GM21737 (cell line): ENCODE measurements around the gene CTXN3.
"Not testable (repeated sequence)": the region's sequence is repeated elsewhere in the genome, so short reads cannot be mapped to it uniquely, and the experiment has no call there.

Experiments used
- ATAC-seq: cut with Tn5 transposase; IDR thresholded peaks from one replicate; pipeline ENCODE4 v1.9.1; 2021; ENCODE audit warnings: mild to moderate bottlenecking, moderate library complexity; ENCODE audit not compliant: unreplicated experiment

Gene CTXN3

DNA sequence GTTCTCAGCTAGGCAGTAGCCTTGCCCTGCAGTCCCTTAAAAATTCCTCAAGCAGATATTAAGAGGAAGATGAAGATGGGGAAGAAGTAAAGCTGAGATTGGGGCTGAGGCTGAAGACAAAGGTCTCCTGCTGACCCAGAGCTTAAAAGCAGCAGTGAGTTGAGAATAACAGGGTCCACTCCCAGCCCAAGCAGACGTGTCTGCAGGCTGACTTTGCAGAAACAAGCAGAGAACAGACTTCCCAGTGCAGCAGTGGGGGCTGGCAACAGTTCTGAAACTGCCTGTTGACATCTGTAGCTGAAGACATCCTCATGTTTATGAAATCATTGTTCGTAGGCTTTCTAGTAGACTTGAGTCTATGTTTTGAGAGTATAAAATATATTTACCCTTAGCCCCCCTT is 1.1 kb downstream of the CTXN3 start:
- ATAC-seq = no peak

DNA sequence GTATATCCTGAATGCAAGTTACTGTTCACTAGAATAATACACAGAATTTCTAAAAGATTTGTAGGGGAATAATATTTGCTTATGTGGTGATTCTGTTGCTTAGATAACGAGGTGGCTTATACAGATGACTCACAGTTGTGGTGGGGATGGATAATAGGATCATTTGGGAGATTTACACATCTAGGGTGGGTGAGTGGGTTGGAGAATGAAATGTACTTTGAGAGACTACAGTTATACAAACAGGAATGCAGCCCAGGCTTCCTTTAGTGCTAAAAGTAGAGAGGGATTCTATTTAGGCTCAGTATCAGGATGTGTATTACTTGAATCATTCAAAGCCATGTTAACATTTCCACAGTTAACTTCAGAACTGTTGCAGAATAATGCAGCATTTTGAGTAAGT is 1.8 kb downstream of the CTXN3 start:
- no peak for ATAC-seq

DNA sequence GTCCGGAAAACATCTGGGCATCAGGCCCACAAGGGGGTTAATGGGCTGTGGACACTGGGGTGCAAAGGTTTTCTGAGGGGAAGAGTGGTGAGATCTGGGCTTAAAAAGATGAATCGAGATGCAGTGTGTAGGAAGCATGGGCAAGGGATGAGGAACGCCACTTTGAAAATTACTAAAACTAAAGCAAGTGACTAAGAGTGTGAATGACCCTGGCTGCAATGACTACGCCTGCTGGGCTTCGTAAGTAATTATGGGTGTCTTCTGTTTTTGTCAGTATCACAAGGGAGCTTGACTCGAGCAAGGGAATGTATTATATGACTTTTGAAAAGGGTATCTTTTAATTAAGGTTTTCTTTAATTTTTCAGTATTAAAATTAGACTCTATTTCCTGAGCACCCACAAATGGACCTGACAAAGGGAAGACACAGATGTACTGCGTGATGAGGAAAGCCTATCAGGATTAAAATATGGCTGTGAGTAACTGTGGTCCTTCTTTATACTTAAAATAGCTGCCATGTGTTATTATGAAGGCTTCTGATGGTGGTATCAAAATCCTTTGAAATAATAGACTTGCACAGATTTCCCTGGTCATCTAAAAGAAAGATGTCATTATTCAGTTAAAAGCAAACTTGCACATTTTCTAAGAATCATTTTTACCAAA is 4.2 kb downstream of the CTXN3 start:
- no peak for ATAC-seq

DNA sequence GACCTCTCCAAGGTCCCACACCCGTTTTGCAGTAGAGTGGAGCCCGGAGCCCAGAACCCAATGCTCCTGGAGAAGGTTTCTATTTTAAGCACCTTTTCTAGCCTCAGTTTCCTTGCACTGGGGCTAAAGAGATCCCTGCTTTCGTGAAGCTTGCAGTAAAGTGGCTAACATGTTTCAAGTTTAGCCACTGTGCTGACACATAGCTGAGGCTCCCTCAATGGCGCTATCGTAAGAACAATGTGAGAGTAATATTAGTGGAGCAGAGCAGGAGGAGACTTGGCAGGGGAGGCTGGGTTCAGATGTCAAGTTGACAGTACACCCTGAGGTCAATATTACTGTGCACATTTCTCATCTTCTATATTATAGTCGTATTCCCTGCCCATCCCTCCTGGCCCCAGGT is 7.9 kb downstream of the CTXN3 start:
- ATAC-seq = no peak

DNA sequence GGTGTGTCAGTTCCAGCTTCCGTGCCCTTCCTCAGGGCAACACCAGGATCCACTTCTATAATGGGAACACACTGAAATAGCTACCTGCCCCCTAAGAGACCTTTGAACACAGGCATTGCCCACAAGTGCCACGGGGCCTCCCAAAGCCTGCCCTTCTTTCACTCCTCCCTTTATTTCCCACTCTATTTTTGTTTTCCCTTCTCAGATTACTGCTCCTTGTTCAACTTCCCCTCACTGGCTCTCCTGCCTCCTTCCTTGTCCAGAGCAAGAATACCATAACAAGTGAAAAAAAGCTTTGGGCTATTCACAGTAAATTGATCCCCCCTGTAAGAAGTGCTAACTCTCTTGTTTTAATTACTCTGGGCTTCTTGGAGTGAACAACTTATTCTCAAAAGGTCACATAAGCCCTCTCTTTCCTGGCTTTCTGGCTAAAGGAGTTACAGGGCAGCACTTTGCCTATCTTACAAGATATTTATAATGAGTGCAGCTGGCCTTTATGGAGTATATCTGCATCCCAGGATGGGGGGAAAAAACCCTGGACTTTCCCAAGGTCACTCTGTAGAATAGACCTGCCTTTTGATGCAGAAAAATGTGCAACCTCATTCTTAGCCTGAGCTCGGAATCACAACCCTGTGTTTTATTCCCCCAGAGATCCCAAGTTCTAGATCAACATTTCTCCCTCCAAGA is 11.3 kb downstream of the CTXN3 start:
- ATAC-seq = no peak

DNA sequence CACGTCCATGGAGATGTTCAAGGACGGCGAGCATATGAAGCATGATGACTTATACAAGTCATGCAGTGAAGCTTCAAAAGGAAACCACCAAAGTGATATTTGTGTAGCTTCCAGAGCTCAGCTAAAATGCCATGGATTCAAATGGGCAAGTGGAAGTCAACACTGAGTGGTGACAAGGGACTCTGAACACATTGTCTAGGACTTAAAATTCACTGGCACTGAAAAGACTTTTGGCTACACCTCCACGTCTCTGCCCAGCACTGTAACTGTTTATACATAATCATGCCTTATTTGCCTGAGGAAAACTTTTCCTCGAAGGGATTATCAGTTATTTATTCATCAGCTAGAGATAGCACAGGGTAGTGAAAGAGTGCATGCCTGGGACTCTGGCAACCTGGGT is 15.2 kb downstream of the CTXN3 start:
- ATAC-seq = no peak

DNA sequence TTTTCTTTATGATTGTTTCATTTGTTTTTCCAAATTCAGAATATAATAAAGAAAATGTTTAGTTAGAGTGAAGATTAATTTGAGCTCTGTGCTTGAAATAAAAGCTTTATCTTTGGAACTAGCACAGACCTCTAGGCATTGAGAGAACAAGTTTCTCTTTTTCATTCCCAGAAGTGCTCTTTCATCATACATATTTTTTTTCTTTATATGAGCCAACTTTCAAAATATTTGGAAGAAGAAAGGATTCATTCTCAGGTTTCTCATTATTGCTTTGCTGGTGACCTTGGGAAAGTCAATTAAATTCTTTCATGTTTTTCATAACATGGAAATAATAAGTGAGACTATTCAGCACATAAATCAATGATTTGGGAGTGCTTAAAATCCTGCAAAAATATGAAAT is 16.8 kb downstream of the CTXN3 start:
- no peak for ATAC-seq

DNA sequence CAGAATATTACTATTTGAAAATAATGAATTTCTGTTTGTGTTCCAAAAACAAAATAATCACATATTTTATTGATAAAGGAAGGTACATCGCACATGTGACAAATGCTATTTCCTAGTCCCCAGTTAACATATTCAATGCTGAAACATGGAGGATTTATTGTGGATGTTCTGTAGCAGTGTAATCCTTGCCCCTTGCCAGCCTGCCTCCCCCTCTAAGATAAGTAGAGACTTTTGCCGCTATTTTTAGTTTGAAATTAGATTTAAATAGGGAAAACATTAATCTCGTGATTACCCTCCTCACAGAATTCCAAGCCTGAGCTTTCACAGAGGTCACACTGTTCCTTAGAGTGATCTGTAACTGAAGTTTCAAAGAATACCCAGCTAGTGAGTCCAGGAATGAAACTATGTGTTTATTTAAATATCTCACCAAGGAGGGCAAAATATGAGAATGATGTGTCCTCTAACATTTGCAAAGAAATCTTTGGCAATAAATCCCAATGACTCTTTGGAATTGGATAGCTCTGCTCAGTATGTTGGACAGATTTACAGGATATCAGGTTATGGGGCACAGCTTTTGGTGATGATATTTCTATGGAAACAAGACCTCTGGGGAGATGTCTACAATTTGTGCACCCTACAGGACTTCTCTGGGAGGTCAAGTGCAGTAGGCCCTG is 17.3 kb downstream of the CTXN3 start:
- no peak for ATAC-seq

DNA sequence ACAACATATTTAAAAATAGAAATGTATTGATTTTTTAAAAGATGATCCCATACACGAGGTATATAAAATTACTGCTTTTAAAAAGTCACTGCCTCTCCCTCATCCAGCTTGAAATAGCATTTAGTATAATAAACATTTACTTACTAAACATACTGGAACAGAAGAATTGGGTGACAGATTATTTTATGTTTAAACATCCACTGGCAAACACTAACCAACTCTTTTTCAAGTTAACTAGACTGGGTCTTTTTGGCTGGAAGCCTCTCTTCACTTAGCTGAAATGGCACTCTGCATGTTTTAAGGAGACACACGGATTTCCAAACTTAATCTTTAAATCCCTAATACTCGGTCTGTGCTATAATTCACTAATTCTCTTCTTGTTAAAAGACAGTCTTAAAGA is 19.0 kb downstream of the CTXN3 start:
- no peak for ATAC-seq

DNA sequence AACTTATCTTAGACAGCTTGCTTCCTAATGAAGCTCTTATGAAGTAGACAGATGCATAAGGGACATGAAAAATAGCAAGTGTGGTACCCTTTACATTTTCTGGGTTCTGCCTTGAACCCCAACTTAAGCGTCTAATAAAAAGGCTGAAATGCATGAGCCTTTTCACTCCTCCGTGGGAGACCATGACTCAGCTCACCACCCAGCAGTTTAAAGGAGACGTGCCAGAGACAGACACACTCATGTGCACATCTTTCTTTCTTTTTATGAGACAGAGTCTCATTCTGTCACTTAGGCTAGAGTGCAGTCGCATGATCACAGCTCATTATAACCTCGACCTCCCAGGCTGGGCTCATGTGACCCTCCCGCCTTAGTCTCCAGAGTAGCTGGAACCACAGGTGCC is 22.3 kb downstream of the CTXN3 start:
- no peak for ATAC-seq

DNA sequence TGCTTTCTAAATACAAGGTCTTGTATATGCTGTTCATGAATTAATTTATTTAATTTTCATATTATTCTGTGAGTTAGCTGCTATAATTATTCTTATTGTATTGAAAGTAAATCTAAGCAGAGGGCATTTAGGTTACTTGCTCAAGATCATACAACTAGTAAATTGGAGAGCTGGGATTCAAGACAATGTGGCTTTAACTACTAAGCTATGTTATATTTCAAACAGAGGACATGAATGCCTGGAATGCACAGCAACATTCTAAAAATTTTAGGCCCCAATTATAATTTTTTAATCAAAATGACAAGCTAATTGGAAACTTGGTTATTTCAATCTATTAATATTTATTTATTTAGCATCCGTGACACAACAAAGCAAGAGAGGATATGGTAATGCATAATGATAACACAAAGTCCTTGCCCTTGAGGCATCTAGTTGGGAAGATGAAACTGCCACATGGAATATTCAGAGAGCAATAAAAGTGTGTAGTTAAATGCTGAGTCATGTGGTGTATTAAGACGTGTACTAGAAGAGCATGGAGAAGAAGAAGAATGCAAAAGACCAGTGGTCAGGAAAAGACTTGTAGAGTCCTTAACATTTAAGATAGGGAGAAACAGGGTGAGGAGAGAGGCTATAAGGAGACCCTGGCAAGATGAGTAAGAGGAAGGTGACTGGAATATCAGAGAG is 24.4 kb downstream of the CTXN3 start:
- ATAC-seq = no peak

DNA sequence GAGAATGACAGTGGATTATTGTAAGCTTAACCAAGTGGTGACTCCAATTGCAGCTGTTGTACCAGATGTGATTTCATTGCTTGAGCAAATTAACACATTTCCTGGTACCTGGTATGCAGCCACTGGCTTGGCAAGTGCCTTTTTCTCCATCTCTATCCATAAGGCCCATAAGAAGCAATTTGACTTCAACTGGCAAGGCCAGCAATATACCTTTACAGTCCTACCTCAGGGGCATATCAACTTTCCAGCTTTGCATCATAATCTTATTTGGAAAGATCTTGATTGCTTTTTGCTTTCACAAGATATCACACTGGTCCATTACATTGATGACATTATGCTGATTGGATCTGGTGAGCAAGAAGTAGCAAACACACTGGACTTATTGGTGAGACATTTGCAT is 28.1 kb downstream of the CTXN3 start:
- not testable (repeated sequence) for ATAC-seq

DNA sequence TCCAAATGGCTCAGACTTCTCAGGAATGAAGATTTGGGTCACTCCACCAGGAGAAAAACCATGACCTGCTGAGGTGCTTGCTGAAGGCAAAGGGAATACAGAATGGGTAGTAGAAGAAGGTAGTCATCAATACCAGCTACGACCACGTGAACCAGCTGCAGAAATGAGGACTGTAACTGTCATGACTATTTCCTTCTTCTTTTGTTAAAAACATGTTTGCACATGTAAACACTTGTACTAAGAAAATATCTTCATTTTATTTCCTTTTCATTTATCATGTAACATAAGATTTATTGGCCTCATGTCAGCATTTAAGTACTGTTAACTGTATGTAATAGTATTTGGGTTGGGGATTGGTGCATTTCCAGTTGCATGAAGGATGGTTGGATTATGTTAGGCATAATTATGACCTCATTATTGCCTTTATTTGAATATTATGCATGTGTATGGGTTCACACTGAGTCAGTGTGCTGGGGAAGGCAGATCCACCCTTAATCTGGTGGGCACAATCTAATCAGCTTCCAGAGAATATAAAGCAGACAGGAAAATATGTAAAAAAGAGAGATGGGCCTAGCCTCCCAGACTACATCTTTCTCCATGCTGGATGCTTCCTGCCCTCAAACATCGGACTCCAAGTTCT is 30.9 kb downstream of the CTXN3 start:
- ATAC-seq = not testable (repeated sequence)

DNA sequence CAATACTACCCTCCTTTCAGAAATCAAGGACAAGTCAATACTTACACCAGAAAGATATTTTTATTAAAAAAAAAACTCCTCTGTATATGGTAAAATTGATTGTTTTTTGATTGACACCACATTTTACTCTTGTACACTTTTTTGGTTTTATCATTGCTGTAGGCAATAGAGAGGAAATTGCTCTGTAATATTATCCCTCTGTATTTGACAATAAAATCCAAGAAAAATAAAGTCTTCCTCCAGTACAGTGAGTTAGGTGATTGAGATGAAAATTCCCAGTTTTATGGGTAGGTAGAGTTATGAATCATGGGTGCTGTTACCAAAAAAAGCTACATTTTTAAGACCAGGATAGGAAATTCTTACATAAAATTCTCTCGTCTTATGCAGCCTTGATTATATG is 31.7 kb downstream of the CTXN3 start:
- no peak for ATAC-seq

DNA sequence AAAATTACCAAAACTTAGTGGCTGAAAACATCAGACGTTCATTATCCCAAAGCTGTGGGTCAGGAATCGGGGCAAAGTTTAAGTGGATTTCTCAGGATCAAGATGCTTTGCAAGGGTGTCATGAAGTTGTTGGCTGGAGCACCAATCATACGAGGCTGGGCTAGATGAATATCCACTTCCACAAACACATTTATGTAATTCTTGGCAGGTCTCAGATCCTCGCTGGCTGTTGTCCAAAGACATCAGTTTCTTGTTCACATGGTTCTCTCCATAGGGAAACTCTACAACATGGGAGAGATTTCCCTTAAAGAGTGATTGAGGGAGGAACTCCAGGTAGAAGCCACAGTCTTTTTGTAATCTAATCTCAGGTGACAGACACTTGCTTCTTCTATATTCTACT is 34.1 kb downstream of the CTXN3 start:
- ATAC-seq = no peak

DNA sequence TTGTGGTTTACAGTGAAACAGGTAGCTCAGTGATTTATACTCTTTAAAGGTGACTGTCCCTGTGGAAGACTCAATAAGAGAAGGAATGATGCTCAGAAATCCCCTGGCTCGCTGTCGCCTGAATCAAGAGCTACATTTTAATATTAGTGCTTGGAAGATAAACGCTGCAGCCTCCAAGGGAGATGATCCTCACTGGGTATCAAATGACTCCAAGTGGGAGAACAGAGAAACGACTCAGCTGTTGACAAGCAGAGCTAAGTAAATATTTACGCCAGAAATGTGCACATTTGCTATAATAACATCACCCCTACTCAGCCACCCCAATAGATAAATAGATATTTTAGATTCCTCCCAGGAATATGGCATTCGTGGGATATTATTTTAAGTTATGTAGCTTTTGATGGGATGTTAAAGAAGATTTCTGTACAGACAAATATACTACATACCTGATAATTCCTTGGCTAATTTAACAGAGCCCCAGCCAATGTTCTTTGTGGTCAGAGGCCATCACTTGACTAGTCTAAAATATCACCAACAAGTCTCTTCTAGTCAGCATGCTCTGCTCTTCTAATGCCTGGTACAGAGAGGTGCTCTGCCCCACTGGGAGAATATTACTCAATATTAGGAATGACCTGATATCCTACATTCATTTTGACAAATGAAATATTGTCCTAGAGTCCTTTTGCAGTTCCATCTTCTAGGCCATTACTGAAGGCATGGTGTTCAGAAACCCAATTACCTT is 36.0 kb downstream of the CTXN3 start:
- ATAC-seq = no peak

DNA sequence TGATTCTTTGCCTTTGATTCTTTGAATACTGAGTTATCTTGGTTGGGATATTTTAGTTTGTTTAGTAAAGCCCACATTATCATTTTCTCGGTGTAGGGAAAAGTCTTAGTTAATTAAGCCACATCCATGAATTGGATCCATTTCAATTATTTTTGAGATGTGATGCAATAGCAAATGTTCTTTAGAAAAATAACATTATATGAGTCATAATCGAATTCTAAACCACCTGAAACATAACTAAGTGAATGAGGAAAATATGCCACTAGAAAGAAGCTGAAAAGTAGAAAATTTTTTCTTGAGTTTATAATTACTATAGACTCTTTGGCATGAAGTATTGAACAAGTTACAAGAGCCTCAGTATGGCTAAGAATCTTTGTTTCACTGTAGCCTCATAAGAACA is 36.8 kb downstream of the CTXN3 start:
- ATAC-seq = no peak

DNA sequence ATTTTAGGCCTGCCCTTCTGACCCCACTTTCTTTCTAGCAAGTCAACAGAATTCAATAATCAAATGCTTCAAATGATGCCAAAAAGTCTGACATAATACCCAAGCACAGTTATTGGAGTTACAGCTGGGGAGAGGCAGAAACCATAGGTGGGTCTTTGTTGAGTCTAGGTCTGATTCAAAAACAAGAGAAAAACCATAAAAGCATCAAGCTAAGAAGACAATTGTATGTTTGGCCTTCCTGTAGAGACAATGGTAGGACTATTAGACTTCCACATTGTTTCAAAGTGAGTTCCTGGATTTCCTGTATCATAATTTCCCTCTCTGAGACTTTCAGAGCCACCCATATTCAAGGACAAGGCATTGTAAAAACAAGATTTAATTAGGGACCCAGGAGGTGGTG is 37.5 kb downstream of the CTXN3 start:
- ATAC-seq = no peak

DNA sequence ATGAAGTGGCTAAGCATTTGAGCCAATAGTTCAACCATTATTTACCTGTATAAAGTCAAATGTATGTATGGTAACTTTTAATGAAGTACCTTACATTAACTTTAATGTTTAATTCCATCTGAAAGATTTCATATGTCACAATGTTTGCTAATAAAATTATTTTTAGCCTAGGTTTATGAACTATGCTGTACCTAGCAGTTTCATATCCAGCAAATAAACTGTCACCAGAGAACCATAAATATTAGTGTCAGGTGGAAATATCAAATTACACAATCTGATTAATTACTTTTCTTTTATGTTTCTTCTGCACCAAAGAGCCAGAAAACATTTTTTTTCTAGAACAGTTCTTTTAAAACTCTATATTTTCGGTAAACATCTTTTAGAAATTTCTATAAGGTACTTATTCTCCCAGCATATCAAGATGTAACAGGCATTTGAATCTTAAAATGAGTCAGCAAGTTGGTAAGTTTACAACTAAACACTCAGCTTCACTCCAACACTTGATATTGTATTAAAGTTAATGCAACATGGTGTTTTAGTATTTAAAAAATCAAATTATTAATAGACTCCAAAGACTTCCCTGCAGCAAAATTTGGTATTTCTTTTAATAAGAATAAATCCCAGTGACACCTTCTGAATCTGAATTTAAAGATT is 45.8 kb downstream of the CTXN3 start:
- no peak for ATAC-seq

DNA sequence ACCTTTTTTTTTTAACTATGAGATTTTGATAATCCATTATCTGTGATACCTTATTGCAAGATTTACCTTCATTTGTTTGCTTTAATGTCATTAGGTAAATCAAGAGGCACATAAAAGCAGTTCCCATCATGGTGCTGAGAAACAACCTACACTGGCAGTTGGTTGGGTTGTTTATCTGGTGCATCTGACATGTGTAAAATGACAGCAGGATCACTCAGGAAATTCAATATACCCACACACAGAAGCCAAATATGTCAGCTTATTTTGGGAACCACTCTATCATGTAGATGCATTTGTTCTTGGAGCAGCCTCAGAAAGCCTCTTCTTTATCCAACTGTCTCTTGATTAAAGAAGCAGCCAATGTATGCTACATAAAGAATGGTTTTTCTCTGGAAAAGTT is 46.5 kb downstream of the CTXN3 start:
- ATAC-seq = no peak
